Hepatocyte (in vitro differentiated cells): ENCODE measurements around the gene SLAMF7. TPM values are rescaled to one million over a fixed set of nuclear protein-coding genes. Genes with fewer than 3 reads are reported as not detected.

Experiments used
- DNase-seq: peaks from one replicate; pipeline ENCODE4 v3.0.0-alpha.2; 2016; ENCODE audit warnings: low spot score
- H2AFZ ChIP-seq: fragments of 200-600 bp; sonication (generic); 2 replicates; pipeline ENCODE4 v1.6.0; 2016; ENCODE audit warnings: antibody characterized with exemption, mild to moderate bottlenecking
- H3K27ac ChIP-seq: fragments of 200-600 bp; sonication (generic); 2 replicates; pipeline ENCODE4 v1.5.1; 2016; ENCODE audit warnings: mild to moderate bottlenecking
- H3K27me3 ChIP-seq: fragments of 200-600 bp; sonication (generic); 2 replicates; pipeline ENCODE4 v1.6.1; 2016
- H3K36me3 ChIP-seq: fragments of 200-600 bp; sonication (generic); replicated peaks from 2 replicates; pipeline ENCODE4 v1.5.1; 2016; ENCODE audit warnings: low read depth; ENCODE audit not compliant: insufficient read depth
- H3K4me1 ChIP-seq: fragments of 200-600 bp; sonication (generic); 2 replicates; pipeline ENCODE4 v1.5.1; 2016; ENCODE audit warnings: mild to moderate bottlenecking, moderate library complexity; ENCODE audit not compliant: insufficient read depth
- H3K4me2 ChIP-seq: fragments of 200-600 bp; sonication (generic); 2 replicates; pipeline ENCODE4 v1.6.0; 2016
- H3K4me3 ChIP-seq: fragments of 200-600 bp; sonication (generic); 2 replicates; pipeline ENCODE4 v1.5.1; 2016; ENCODE audit warnings: mild to moderate bottlenecking
- H3K79me2 ChIP-seq: fragments of 200-600 bp; sonication (generic); 2 replicates; pipeline ENCODE4 v1.6.0; 2017; ENCODE audit warnings: mild to moderate bottlenecking
- H3K9me2 ChIP-seq: fragments of 200-600 bp; sonication (generic); replicated peaks from 2 replicates; pipeline ENCODE4 v1.6.0; 2017; ENCODE audit warnings: mild to moderate bottlenecking; ENCODE audit not compliant: insufficient read depth
- H3K9me3 ChIP-seq: fragments of 200-600 bp; sonication (generic); 2 replicates; pipeline ENCODE4 v1.5.1; 2016; ENCODE audit warnings: low read depth, mild to moderate bottlenecking
- H4K20me1 ChIP-seq: fragments of 200-600 bp; sonication (generic); 2 replicates; pipeline ENCODE4 v1.6.0; 2016; ENCODE audit warnings: mild to moderate bottlenecking; ENCODE audit not compliant: insufficient read depth, poor library complexity, severe bottlenecking
- CTCF ChIP-seq: fragments of 200-600 bp; sonication (generic); IDR thresholded peaks from 2 replicates; pipeline ENCODE4 v1.5.1; 2016; ENCODE audit warnings: antibody characterized with exemption, mild to moderate bottlenecking; ENCODE audit not compliant: poor library complexity
- EZH2 ChIP-seq: fragments of 200-600 bp; sonication (generic); IDR thresholded peaks from 2 replicates; pipeline ENCODE4 v1.6.1; 2016; ENCODE audit warnings: antibody characterized with exemption, mild to moderate bottlenecking, borderline replicate concordance
- EZH2phosphoT487 ChIP-seq: fragments of 200-600 bp; sonication (generic); IDR thresholded peaks from one replicate; pipeline ENCODE4 v1.6.1; 2018; ENCODE audit warnings: antibody characterized with exemption, mild to moderate bottlenecking, low read depth, moderate library complexity; ENCODE audit not compliant: unreplicated experiment, severe bottlenecking
- WGBS: methylation state at CpG from one replicate; pipeline ENCODE4 v1.1.6; 2016; ENCODE audit warnings: low lambda C conversion rate; ENCODE audit errors: missing lambda C conversion rate; 5-methylcytosine and 5-hydroxymethylcytosine counted together
- polyA plus RNA-seq: library from polyadenylated mRNA; unstranded; fragments of >200 nt; fragmentation: Nextera tagmentation; extraction: Ambion mirVana; gene quantifications from 2 replicates; pipeline ENCODE4 v1.2.1, GENCODE V29; 2016
- total RNA-seq: library from RNA; depleted of rRNA; stranded (reverse); fragments of >200 nt; gene quantifications from 2 replicates; pipeline ENCODE4 v1.2.3, GENCODE V29; 2014

SLAMF7 gene
- total and polyA plus RNA-seq, 2 experiments from 2014 or later, result 0.07 TPM; not detected in 1

GRCh38 chr1:160744199-160744851 is 5.3 kb downstream of the SLAMF7 start:
- 88% methylated on average over 7 of the region's 7 CpGs for WGBS
- no peaks in the 10 kb centered on the region for H3K9me3 ChIP-seq
- DNase-seq, result no peak
- H3K36me3 ChIP-seq, result no peaks in the 10 kb centered on the region
- H3K79me2 ChIP-seq, result no peaks in the 10 kb centered on the region
- H3K4me2 ChIP-seq, result no peak overlapping the region
- H3K27me3 ChIP-seq, result no peaks in the 10 kb centered on the region
- no peak overlapping the region for H3K27ac ChIP-seq
- no peak overlapping the region for H3K4me3 ChIP-seq
- H4K20me1 ChIP-seq, result no peaks in the 10 kb centered on the region
- no peaks in the 10 kb centered on the region for H3K9me2 ChIP-seq
- TF ChIP-seq EZH2phosphoT487 (no peak), CTCF (no peak), EZH2 (no peak)
- no peaks in the 10 kb centered on the region for H3K4me1 ChIP-seq
- no peak overlapping the region for H2AFZ ChIP-seq

GRCh38 chr1:160744852-160745520 is 5.9 kb downstream of the SLAMF7 start:
- H3K9me3 ChIP-seq, result no peaks in the 10 kb centered on the region
- H2AFZ ChIP-seq, result no peak overlapping the region
- H3K27me3 ChIP-seq, result no peaks in the 10 kb centered on the region
- H3K4me3 ChIP-seq, result no peak overlapping the region
- H3K9me2 ChIP-seq, result no peaks in the 10 kb centered on the region
- no peak overlapping the region for H3K4me2 ChIP-seq
- no peaks in the 10 kb centered on the region for H3K36me3 ChIP-seq
- DNase-seq, result no peak
- H3K27ac ChIP-seq, result no peak overlapping the region
- no peaks in the 10 kb centered on the region for H3K4me1 ChIP-seq
- no peaks in the 10 kb centered on the region for H3K79me2 ChIP-seq
- no peak for TF ChIP-seq EZH2phosphoT487
- TF ChIP-seq CTCF, result no peak
- TF ChIP-seq EZH2, result no peak
- 81% methylated on average over 5 of the region's 5 CpGs for WGBS
- no peaks in the 10 kb centered on the region for H4K20me1 ChIP-seq

- DNase-seq, result no peak
- no peak overlapping the region for H3K4me2 ChIP-seq
- no peak overlapping the region for H3K27ac ChIP-seq
- no peaks in the 10 kb centered on the region for H3K79me2 ChIP-seq
- no peaks in the 10 kb centered on the region for H4K20me1 ChIP-seq
- H3K27me3 ChIP-seq, result no peaks in the 10 kb centered on the region
- no peaks in the 10 kb centered on the region for H3K9me3 ChIP-seq
- no peak overlapping the region for H3K4me3 ChIP-seq
- no peaks in the 10 kb centered on the region for H3K4me1 ChIP-seq
- TF ChIP-seq EZH2, result no peak
- TF ChIP-seq CTCF, result no peak
- TF ChIP-seq EZH2phosphoT487, result no peak
- H3K9me2 ChIP-seq, result no peaks in the 10 kb centered on the region
- WGBS, result 68% methylated on average over 1 of the region's 1 CpG
- H2AFZ ChIP-seq, result no peak overlapping the region
- H3K36me3 ChIP-seq, result no peaks in the 10 kb centered on the region
These were observed 6.5 kb downstream of the SLAMF7 start for GRCh38 chr1:160745551-160745950.
